HG02943 (cell line): ENCODE data around the gene SLC5A6.

Experiments
- ATAC-seq: cut with Tn5 transposase; IDR thresholded peaks from one replicate; pipeline ENCODE4 v1.9.1; 2021; ENCODE audit warnings: mild to moderate bottlenecking, low read depth, moderate library complexity; ENCODE audit not compliant: unreplicated experiment

Gene SLC5A6

DNA sequence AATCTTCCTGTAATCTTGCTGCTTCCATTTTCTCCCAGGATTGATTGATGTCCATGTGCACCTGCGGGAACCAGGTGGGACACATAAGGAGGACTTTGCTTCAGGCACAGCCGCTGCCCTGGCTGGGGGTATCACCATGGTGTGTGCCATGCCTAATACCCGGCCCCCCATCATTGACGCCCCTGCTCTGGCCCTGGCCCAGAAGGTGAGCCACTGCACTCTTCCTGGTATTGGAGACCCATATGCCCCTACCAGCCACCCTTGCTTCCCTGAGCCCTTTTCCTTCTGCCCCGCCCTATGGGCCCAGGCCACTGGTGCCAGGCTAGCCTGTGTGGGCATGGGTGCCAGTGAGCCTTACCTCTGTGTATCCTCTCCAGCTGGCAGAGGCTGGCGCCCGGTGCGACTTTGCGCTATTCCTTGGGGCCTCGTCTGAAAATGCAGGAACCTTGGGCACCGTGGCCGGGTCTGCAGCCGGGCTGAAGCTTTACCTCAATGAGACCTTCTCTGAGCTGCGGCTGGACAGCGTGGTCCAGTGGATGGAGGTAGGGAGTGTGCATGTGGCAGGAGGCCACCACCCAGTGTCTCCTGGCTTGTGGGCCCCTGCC is 25.4 kb upstream of the SLC5A6 start:
- no peak for ATAC-seq

DNA sequence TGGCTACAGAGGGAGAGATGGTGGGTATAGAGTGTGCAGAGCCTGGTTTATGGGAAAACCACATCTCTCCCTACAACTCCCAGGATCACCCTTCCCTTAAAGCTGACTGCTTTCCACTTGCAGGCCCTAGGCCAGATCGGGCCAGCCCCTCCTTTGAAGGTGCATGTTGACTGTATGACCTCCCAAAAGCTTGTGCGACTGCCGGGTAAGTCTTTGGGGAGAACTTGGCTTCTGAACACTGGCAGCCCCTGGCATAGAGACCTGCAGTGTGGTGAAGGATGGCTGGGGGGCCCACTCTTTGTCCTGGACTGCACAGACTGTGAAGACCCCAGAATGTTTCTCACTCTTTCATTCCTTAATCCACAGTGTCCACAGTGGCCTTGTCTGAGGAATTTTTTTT is 24.6 kb upstream of the SLC5A6 start:
- no peak for ATAC-seq

DNA sequence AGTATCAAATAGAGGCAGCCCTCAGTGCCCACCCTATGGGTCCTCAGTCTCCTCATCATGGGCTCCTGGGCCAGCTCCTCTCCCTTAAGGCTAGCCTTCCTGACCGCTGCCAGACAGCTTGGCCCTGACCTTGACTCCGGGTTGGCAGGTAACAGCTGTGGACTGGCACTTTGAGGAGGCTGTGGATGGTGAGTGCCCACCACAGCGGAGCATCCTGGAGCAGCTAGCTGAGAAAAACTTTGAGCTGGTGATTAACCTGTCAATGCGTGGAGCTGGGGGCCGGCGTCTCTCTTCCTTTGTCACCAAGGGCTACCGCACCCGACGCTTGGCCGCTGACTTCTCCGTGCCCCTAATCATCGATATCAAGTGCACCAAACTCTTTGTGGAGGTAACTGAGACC is 24.1 kb upstream of the SLC5A6 start:
- ATAC-seq = no peak

DNA sequence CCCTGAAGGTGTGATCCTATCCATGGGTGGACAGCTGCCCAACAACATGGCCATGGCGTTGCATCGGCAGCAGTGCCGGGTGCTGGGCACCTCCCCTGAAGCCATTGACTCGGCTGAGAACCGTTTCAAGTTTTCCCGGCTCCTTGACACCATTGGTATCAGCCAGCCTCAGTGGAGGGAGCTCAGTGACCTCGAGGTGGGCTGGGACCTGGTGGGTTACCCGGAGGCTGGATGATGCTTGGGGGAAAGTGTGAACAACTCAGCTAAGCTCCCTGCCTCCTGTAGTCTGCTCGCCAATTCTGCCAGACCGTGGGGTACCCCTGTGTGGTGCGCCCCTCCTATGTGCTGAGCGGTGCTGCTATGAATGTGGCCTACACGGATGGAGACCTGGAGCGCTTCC is 21.3 kb upstream of the SLC5A6 start:
- ATAC-seq = no peak

DNA sequence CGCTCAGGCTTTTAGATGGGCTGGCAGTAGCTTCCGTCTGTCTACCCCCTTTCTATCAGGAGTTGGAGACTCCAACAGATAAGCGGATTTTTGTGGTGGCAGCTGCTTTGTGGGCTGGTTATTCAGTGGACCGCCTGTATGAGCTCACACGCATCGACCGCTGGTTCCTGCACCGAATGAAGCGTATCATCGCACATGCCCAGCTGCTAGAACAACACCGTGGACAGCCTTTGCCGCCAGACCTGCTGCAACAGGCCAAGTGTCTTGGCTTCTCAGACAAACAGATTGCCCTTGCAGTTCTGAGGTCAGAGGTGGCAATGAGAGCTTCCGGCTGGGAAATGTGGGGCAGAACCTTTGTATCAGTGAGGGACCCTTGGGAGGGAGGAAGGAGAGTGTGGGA is 19.9 kb upstream of the SLC5A6 start:
- no peak for ATAC-seq

DNA sequence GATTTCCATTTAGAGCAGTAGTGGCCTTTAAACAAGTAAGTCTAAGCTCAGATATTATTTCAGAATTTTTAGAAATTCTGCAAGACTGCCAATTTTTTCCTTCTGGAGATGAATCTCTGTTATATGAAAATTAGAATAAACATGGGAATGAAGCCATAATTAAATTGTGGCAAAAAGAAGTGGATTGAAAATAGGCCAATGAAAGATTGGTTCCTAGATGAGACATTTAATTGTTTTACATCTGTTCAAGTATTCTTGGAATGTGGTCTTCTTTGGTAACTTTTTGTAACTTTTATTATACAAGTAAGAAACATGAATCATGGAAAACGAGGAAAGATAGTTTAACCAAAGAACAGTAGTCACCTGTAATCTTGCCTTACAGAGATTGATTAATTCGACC is 15.4 kb upstream of the SLC5A6 start:
- no peak for ATAC-seq

DNA sequence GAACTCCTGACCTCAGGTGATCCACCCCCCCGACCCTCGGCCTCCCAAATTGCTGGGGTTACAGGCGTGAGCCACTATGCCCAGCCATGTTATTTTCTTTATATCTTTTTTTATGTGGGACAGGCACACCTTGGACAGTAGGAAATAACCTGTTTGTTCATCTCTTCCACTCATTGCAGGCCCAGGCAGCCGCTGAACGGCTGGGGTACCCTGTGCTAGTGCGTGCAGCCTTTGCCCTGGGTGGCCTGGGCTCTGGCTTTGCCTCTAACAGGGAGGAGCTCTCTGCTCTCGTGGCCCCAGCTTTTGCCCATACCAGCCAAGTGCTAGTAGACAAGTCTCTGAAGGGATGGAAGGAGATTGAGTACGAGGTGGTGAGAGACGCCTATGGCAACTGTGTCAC is 13.5 kb upstream of the SLC5A6 start:
- no peak for ATAC-seq

DNA sequence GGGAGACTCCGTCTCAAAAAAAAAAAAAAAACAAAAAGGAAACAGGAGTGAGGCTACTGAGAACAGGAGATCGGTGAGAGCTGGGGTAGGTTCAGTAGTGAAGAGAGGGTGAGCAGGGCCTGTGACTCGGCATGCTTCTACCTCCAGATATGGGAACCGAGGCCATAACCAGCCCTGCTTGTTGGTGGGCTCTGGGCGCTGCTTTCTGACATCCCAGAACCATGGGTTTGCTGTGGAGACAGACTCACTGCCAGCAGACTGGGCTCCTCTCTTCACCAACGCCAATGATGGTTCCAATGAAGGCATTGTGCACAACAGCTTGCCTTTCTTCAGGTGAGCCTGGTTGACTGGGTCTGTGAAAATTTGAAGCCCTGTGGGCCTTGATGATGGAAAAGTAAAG is 11.3 kb upstream of the SLC5A6 start:
- ATAC-seq = no peak

DNA sequence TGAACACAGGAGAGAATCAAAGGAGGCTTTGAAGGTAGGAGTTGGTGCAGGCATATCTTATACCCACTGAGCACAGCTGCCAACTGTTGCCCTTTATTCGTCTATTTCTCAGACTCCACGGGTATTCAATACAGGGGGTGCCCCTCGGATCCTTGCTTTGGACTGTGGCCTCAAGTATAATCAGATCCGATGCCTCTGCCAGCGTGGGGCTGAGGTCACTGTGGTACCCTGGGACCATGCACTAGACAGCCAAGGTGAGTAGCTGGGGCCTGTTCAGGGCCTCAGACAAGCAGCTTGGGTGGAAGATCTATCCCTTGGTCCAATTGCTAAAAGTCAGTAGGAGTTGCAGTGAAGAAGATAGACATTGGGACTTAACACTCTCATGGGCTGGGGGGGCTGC is 10.3 kb upstream of the SLC5A6 start:
- no peak for ATAC-seq

DNA sequence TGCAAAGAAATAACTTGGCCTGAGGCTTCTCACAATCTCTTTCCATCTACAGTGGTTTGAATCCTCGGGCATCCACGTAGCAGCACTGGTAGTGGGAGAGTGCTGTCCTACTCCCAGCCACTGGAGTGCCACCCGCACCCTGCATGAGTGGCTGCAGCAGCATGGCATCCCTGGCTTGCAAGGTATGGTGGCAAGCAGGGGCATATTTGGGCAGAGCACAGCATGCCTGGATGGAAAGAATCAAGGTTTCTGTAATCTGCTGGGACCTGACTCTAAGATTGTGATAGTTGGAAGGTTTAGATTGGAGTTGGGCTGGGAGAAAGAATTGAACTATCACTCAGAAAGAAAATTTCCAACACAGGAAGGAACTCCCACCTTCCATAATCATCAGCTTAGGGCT is 9.1 kb upstream of the SLC5A6 start:
- no peak for ATAC-seq

DNA sequence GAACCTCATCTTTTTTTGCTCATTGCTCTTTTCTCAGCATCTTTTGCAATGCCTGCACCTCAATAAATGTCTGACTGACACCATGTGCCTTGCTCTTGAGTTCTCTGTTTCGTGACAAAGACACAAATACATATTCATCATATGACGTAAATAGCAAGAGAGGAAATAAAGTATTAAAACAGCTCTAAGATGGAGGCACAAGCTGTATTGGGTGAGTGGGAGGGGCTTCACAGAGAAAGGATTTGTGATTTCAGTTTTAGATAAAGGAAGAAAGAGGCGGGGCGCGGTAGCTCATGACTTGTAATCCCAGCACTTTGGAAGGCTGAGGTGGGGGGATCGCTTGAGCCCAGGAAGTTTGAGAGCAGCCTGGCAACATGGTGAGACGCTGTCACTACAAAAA is 8.0 kb upstream of the SLC5A6 start:
- no peak for ATAC-seq

DNA sequence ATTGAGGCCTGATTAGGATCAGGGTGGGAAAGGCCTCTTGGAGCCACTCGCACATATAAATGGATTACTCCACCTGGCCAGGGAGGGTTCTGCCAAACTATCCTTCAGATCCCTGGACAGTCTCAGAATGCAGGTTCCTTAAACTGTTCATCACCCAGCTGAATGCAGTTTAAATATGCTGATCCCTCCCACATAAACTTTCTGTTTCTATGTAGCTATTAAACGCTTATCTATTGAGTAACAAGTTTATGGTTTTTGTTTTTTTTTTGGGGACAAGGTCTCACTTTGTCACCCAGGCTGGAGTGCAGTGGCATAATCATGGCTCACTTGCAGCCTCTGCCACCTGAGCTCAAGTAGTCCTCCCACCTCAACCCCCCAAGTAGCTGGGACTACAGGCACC is 7.0 kb upstream of the SLC5A6 start:
- ATAC-seq = no peak

DNA sequence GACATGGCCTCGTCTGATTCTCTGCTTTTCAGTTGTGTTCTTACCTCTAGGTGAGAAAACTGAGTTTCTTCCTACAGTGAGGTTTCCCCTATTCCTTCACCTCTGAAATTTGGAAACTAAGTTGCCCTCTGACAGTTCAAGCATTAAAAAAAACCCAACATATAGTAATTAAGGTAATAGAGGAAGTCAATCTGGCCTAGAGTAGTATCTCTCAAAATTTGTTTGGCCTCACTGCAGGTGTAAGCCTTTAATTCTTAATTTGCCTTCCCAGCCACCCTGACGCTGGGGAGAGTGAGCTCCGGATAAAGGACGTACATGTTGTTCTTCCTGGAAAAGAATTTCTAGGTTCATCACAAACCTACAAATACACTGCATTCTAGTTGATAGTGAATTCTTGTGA is 6.5 kb upstream of the SLC5A6 start:
- ATAC-seq = no peak

DNA sequence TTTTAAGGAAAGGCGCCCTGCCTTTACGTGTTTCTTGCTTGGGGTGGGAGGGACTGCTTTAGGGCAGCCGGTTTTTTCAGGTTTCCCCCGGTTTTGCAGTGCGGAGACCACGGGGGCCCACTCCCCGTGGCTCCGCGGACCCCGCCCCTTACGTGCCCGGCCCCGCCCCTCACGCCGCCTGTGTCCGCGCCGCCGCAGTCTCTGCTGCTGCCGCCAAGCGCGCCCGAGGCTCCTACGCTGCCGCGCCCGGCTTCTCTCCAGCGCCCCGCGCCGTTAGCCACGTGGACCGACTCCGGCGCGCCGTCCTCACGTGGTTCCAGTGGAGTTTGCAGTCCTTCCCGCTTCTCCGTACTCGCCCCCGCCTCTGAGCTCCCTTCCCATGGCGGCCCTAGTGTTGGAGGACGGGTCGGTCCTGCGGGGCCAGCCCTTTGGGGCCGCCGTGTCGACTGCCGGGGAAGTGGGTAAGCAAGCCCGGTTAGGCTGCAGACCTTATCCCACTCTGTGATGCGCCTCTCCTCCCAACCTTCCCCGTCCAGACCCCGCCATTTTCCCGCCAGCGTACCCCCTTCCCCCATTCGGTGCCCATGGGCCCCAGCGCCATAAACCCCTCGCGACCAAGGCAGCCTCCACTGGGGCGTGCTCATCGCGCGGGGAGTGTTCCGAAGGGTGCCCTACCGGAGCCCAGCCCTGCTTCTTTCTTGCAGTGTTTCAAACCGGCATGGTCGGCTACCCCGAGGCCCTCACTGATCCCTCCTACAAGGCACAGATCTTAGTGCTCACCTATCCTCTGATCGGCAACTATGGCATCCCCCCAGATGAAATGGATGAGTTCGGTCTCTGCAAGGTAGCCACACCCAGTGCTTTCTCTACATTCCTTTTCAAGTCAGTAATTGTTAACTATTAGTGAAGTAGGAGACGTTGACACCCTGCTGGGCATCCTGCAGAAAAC is 5.4 kb upstream of the SLC5A6 start, which contains the start of gene CAD:
Gene CAD, plus strand, starts transcription at position 197 of the 949 bp plus-strand sequence. Its CDS starts 183 bp downstream, at position 380.
- peak; percentile 67 for ATAC-seq

DNA sequence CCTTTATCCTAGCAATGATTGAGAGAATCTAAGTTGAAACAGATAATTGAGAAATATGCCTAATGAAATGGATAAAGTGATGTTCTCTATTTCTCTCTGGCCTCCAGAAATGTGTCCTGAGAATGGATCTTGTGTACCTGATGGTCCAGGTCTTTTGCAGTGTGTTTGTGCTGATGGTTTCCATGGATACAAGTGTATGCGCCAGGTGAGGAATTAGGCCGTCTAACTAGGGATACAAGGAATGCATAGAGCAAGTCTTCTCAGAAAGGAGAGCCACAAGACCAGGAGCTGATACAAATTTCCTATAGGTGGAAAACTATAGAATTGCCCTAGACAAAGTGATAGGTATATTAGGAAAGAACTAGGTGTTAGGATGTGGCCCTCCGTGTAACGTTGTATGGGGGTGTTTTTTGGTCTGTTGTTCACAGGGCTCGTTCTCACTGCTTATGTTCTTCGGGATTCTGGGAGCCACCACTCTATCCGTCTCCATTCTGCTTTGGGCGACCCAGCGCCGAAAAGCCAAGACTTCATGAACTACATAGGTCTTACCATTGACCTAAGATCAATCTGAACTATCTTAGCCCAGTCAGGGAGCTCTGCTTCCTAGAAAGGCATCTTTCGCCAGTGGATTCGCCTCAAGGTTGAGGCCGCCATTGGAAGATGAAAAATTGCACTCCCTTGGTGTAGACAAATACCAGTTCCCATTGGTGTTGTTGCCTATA is 4.5 kb upstream of the SLC5A6 start:
- no peak for ATAC-seq

DNA sequence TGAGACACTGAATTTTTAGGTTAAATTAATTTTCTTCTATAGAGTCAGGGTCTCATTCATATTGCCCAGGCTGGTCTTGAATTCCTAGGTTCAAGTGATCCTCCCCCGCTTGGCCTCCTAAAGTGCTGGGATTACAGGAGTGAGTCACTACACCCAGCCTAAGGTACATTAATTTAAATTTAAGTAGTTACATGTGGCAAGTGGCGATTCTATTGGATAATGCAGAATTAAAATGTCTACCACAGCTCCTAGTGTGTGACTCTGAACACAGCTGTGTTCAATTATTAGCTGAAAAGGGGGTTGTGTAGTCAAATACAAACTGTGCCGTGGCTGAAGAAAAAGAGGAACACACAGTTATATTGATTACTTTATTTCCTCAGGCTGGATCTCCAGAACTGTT is 2.9 kb upstream of the SLC5A6 start:
- no peak for ATAC-seq

DNA sequence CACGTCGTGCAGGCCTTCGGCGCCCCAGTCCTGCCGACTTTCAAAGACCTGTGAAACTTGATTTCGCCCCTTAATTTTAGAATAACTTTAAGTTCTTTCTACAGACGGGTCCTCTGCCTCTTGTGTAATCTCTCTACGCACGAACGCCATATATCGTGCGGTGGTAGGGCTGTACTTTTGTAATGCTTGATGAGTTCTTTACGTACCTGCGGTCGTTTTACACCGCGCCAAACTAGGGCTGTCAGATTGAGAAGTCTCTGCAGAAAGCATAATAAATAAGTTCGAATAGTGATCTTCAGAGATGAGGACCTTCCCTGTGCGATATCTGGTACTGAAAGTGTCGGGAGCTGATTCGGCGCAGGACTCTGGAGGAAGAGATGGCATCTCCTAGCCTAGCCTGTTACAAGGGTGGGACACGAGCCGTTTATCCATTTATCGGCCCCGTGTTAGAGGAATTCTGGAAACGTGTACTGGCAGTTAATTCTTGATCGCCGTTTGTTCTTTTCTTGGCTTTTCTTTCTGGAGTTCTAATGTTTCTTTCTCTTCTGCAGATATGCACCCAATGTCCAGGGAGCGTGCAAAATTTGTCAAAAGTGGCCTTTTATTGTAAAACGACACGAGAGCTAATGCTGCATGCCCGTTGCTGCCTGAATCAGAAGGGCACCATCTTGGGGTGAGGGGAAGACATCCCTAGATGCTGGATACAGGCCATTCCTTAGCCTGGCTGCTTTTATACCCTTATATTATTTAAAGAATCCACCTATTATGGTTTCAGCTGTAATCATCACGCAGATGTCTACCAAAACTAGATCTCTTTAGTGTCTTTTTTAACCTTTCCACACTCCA is 781 bp upstream of the SLC5A6 start:
- peak; percentile 11 for ATAC-seq

DNA sequence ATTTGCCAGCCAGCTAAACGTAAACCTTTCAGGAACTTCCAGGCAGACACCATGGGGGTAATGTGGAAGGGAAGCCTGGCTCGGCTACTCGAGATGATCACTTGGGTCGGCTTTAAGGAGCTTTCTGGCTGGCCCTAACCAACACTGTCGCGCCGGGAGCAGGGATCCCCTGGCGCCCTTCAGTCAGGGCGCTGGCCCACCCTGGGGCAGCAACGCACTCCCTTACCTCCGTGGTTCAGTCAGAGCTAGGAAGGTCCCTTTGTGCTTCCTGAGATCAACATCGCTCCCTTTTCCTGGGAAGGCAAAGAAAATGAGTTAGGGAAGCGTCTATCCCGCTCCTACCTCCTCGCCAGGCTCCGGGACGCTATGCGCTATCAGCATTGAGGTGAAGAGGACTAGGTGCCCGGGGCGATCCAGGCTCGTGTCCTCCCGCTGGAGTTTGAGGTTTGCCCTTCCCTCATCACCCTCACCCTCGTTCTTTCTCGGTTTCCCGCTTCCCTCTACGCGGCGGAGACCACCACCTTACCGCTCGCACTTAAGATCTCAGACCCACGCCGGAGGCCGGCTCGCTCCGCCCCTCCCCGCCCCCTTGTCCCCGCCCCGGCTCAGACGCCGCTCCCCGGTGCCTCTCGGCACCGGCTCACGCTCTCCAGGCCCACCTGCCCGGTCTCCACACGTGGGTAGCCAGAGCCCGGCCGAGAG is 676 bp downstream of the SLC5A6 start:
- ATAC-seq = peak; percentile 20

DNA sequence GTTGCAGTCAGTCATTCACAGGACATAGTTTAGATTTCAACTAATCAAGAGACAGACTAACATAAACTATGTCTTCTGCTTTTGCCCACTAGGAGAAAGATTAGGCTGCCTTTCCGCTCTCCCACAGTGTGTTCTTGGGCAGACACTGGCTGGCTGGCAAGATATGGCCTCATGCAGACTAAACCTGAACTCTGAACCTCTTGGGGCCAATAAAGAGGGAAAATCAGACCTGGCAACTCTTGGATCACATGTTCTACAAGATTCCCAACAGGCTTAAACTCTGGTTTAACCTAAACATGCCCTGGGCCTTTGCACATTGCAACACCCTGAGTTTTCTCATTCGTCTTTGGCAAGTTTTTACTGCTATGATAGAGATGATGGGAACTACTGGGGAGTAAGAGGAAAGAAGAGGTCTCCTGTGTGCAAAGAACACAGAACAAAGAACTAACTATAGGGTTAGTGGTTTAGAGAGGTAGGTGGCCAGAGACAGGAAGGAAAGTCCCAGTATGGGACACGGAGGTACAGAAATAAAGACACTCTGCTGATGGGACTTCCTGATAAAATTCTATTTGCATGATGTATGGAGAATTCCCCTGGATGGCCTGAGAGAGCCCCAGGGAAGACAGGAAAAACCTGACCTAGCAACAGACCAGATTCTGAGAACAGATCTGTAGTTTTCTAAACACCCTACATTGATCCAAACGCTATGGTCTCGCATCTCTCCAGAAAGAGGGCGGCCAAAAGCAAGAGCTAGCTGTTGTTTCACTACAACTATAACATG is 2.3 kb downstream of the SLC5A6 start:
- no peak for ATAC-seq
